ENCODE data around the gene GLIPR1L1.

GLIPR1L1 gene

GRCh38 chr12:75349946-75350345, 15.5 kb downstream of the GLIPR1L1 start:
- no peak for DNase-seq (ENCODE audit: low read depth, low spot score)

GRCh38 chr12:75350413-75350812, 15.9 kb downstream of the GLIPR1L1 start:
- no peak for DNase-seq (ENCODE audit: low read depth, low spot score)

- DNase-seq (ENCODE audit: low read depth, low spot score), result no peak
Observed at GRCh38 chr12:75354011-75354410, 19.5 kb downstream of the GLIPR1L1 start.

GRCh38 chr12:75360920-75361319, 26.4 kb downstream of the GLIPR1L1 start:
- DNase-seq (ENCODE audit: low read depth, low spot score), result no peak

GRCh38 chr12:75361408-75361807, 26.9 kb downstream of the GLIPR1L1 start:
- DNase-seq (ENCODE audit: low read depth, low spot score), result no peak

- DNase-seq (ENCODE audit: low read depth, low spot score), result no peak
Observed at GRCh38 chr12:75364919-75365318, 30.4 kb downstream of the GLIPR1L1 start.

GRCh38 chr12:75366629-75367028, 32.2 kb downstream of the GLIPR1L1 start:
- DNase-seq (ENCODE audit: low read depth, low spot score), result no peak

GRCh38 chr12:75374971-75375370, 40.5 kb downstream of the GLIPR1L1 start:
- DNase-seq (ENCODE audit: low read depth, low spot score), result no peak

GRCh38 chr12:75378354-75378753, 43.9 kb downstream of the GLIPR1L1 start:
- DNase-seq (ENCODE audit: low read depth, low spot score), result no peak

GRCh38 chr12:75389061-75389460, 54.6 kb downstream of the GLIPR1L1 start:
- no peak for DNase-seq (ENCODE audit: low read depth, low spot score)

- DNase-seq (ENCODE audit: low read depth, low spot score), result no peak
Observed at GRCh38 chr12:75389706-75390105, 55.2 kb downstream of the GLIPR1L1 start.

GRCh38 chr12:75390156-75390898, 55.9 kb downstream of the GLIPR1L1 start:
- no peak for DNase-seq (ENCODE audit: low read depth, low spot score)

GRCh38 chr12:75390899-75391538, 56.5 kb downstream of the GLIPR1L1 start, which contains the start of gene GLIPR1L2:
Gene GLIPR1L2, plus strand, starts transcription at chr12:75391089. Its CDS starts 28 bp downstream, at chr12:75391117.
- peak; percentile 96 for DNase-seq (ENCODE audit: low read depth, low spot score)

- no peak for DNase-seq (ENCODE audit: low read depth, low spot score)
Observed at GRCh38 chr12:75404231-75404630, 69.8 kb downstream of the GLIPR1L1 start.

- DNase-seq (ENCODE audit: low read depth, low spot score), result no peak
Observed at GRCh38 chr12:75407683-75408082, 73.2 kb downstream of the GLIPR1L1 start.

- DNase-seq (ENCODE audit: low read depth, low spot score), result no peak
Observed at GRCh38 chr12:75409830-75410229, 75.4 kb downstream of the GLIPR1L1 start.

GRCh38 chr12:75414671-75415070, 80.2 kb downstream of the GLIPR1L1 start:
- DNase-seq (ENCODE audit: low read depth, low spot score), result no peak

GRCh38 chr12:75419841-75420240, 85.4 kb downstream of the GLIPR1L1 start:
- no peak for DNase-seq (ENCODE audit: low read depth, low spot score)

Data from ELF-1 (cell line).